Erythroblast (primary cell): Measurements from ENCODE around the gene NCBP1.
"Not testable (repeated sequence)": the region's sequence is repeated elsewhere in the genome, so short reads cannot be mapped to it uniquely, and the experiment has no call there.

ENCODE experiments used
- DNase-seq, 2 experiments: peaks; one replicate each; lab custom pipeline; 2025; lab: John Stamatoyannopoulos, UW
- GATA1 ChIP-seq: IDR thresholded peaks from 2 replicates; pipeline ENCODE4 v1.6.1; 2011; ENCODE audit warnings: low read depth, mild to moderate bottlenecking, control low read depth, low read length, moderate library complexity
- POLR2A ChIP-seq: IDR thresholded peaks from 2 replicates; pipeline ENCODE4 v1.6.1; 2011; ENCODE audit warnings: mild to moderate bottlenecking, low read length

Gene NCBP1

GRCh38 chr9:97673922-97674321 is 40.3 kb downstream of the NCBP1 start:
- TF ChIP-seq POLR2A (no peak), GATA1 (no peak)
- no peak for DNase-seq

GRCh38 chr9:97675655-97676054 is 42.0 kb downstream of the NCBP1 start:
- no peak for TF ChIP-seq POLR2A
- TF ChIP-seq GATA1 = no peak
- no peak for DNase-seq

DNA sequence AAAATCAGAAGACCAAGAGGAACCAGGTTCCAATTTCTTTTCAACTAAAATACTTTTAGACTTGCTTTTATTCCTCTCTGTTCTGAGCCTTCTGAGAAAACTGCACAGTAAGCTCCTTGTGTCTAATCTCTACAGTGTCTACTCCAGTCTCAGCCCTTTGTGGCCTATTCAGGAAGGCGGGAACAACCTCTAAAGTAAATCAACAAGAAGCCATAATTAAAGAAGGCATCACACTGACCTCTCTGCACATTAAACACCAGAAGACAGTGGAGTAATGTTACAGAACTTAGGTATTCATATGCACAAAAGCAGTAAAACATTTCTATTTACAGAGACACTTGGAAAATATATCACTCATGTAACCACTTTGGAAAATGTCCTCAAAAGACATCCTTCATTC is 48.6 kb downstream of the NCBP1 start:
- TF ChIP-seq POLR2A = no peak
- no peak for TF ChIP-seq GATA1
- no peak for DNase-seq

DNA sequence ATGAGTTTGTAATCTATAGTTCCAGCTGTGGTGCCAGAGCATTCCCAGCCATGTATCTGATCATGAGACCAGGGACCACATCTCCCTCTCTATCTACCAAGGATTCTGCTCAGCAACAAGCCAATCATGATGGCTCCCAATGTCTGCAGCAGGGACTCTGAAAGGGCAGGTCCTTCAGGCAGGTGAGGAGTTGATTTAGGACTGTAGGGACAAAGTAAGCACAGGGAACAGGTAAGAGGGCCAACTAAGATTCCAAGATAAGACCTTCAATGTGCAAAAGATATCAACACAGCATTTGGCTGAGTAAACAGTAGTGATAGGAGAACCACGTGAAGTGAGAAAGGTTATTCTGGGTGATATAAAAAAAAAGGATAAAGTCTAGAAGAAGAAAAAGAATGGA is 55.0 kb downstream of the NCBP1 start:
- TF ChIP-seq POLR2A (no peak), GATA1 (no peak)
- no peak for DNase-seq

DNA sequence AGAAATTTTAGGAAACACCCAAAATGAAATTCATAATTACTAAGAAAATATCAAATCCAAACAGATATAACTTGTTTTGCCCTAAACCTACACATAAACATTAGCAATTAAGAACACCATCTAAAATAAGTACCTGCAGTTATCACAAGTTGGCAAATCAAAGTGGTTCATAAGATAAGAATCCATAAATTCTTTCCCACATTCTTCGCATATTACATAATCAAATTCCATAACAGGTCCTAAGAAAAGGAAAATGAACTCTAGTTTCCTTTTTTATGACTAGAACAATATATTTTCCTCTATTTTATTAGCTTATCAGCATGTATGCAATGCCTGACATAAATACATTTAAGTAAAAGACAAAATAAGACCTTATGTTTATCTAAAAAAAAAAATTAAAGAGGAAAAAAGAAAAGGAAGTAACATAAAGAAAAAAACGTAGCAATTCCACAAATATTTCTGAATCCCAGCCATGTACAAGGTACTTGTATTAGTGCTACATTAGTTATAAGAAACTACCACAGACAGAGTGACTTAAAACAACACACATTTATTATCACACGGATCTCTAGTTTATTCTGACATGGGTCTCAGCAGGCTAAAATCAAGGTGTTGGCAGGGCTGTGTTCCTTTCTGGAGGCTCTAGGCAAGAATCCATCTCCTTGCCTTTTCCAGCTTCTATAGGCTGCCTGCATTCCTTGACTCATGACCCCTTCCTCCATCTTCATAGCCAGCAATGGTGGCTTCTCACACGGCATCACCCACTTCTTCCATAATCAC is 56.0 kb downstream of the NCBP1 start:
- TF ChIP-seq GATA1 (no peak), POLR2A (no peak)
- no peak for DNase-seq

- DNase-seq = no peak
- TF ChIP-seq GATA1 (no peak), POLR2A (no peak)
Observed at GRCh38 chr9:97694769-97695168, 61.1 kb downstream of the NCBP1 start.

DNA sequence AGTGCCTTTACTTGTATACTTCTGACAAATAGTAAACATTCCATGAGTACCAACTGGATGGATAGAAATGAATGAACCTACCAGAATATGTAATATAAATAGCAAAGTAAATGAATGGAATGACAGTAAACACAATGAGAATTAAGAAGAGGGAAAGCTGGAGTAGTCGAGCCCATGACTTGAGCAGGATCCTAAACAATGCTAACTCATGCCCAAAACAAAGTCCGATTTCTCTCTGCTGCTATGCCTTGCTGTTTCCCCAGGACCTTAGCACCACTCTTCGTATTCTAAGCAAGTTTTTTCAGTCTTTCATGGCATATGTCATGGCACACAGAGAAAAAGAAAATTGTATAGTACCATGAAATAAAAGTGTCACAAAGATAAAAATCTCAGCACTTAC is 61.8 kb downstream of the NCBP1 start:
- TF ChIP-seq POLR2A (no peak), GATA1 (no peak)
- DNase-seq = no peak

DNA sequence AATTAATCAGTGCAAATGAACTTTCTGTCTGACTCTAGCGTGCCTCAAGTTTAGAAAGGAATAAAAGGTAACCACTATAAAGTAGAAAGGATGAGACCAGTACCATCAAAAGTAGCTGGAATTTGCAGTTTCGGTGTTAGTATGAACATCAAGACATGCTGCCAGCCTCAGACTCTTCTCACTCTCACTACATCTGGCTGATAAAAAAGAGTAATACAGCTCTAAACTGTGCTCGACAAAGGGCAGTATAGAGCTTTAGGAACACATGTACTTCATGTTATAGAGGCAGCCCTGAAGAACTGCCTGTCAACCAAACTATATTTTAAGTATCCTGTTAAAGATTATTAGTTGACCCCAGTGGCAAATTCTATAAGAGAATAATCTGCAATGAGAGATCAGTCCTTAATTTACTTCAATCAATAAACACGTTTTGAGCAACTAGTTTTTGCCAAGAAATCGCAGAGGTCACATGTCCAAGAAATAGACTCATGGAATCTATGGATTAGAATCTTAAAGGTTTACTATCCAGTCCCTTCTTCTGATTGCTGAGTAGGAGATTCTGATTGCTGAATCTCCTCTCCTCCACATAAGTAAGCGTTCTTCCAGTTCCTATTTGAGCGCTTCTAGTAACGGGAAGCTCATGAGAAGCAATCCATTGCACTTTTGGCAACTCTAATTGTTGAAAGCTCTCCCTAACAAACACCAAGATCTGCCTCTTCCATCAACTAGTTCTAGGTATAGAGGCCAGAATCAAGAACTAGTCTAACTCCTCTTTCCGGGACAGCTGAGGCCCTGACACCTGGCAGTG is 62.6 kb downstream of the NCBP1 start:
- peak in 1 of 2 experiments; percentile 27 for DNase-seq
- no peak for TF ChIP-seq GATA1
- TF ChIP-seq POLR2A = no peak

- peak; percentile 94 to 97 for DNase-seq
- TF ChIP-seq POLR2A (peak; percentile 72), GATA1 (no peak)
Observed at GRCh38 chr9:97696803-97697601, 63.4 kb downstream of the NCBP1 start, which contains the start of gene XPA. TSS of gene XPA (minus strand) at chr9:97697340. CDS start at chr9:97697292, 48 bp downstream.

DNA sequence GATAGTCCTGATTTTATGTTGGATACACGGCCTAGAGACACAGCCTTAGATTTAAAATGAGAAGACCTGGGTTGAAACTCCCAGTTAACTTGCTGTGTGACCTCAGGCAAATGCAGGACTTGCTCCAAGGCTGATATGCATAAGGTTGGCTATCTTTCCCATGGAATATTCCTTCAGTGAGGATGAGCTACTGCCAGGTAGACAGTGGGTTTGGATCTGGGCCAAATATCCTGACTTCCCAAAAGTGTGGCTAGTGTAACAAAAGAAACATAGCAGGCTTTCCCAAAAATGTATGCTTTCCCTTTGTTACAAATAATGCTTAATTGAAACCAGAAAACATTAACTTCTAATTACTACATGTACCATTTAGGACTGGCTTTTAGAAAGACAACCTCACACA is 64.2 kb downstream of the NCBP1 start:
- TF ChIP-seq GATA1 (no peak), POLR2A (no peak)
- no peak for DNase-seq

- no peak for DNase-seq
- TF ChIP-seq POLR2A (no peak), GATA1 (no peak)
Observed at GRCh38 chr9:97698865-97699264, 65.2 kb downstream of the NCBP1 start.

DNA sequence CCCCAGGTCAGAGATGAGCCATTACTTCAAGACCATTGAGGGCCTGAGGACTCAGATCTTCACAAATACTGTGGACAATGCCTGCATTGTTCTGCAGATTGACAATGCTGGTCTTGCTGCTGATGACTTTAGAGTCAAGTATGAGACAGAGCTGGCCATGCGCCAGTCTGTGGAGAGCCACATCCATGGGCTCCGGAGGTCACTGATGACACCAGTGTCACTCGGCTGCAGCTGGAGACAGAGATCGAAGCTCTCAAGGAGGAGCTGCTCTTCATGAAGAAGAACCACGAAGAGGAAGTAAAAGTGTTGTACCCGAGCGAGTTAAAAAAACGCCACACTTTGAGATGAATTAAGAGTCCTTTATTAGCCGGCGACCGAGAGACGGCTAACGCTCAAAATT is 65.7 kb downstream of the NCBP1 start:
- DNase-seq = peak; percentile 14 to 16

- not testable (repeated sequence) for DNase-seq
Observed at GRCh38 chr9:97699824-97700223, 66.2 kb downstream of the NCBP1 start.

- no peak for DNase-seq
- no peak for TF ChIP-seq POLR2A
Observed at GRCh38 chr9:97703437-97704344, 70.1 kb downstream of the NCBP1 start.
